HG02840 (cell line): ENCODE results near the gene SLC44A2.

Experiments used
- ATAC-seq: cut with Tn5 transposase; IDR thresholded peaks from one replicate; pipeline ENCODE4 v1.9.1; 2021; ENCODE audit warnings: mild to moderate bottlenecking, moderate library complexity, moderate number of reproducible peaks; ENCODE audit not compliant: unreplicated experiment, low FRiP score

Gene SLC44A2

GRCh38 chr19:10625003-10625761, at the start of gene SLC44A2:
TSS of gene SLC44A2 (plus strand) at chr19:10625553. CDS start at chr19:10625634, 81 bp downstream.
- no peak for ATAC-seq

- no peak for ATAC-seq
Observed at GRCh38 chr19:10577951-10578350, 47.4 kb upstream of the SLC44A2 start.

- no peak for ATAC-seq
Observed at GRCh38 chr19:10580979-10581631, 44.2 kb upstream of the SLC44A2 start.

- ATAC-seq, result no peak
Observed at GRCh38 chr19:10582091-10582490, 43.3 kb upstream of the SLC44A2 start.

GRCh38 chr19:10583036-10583776, 42.1 kb upstream of the SLC44A2 start:
- ATAC-seq, result no peak

- ATAC-seq, result no peak
Observed at GRCh38 chr19:10586396-10586795, 39.0 kb upstream of the SLC44A2 start.

- no peak for ATAC-seq
Observed at GRCh38 chr19:10587022-10587838, 38.1 kb upstream of the SLC44A2 start, which contains the start of gene AP1M2. TSS of gene AP1M2 (minus strand) at chr19:10587312. CDS start at chr19:10587231, 81 bp downstream.

GRCh38 chr19:10587839-10588150, 37.6 kb upstream of the SLC44A2 start:
- ATAC-seq, result no peak

- no peak for ATAC-seq
Observed at GRCh38 chr19:10593148-10593547, 32.2 kb upstream of the SLC44A2 start.

- ATAC-seq, result no peak
Observed at GRCh38 chr19:10593820-10594637, 31.3 kb upstream of the SLC44A2 start.

- ATAC-seq, result no peak
Observed at GRCh38 chr19:10600149-10600548, 25.2 kb upstream of the SLC44A2 start.

- ATAC-seq, result no peak
Observed at GRCh38 chr19:10601999-10602329, 23.4 kb upstream of the SLC44A2 start.

GRCh38 chr19:10602330-10603083, 22.8 kb upstream of the SLC44A2 start:
- ATAC-seq, result peak; percentile 48

- peak; percentile 48 for ATAC-seq
Observed at GRCh38 chr19:10603084-10603872, 22.1 kb upstream of the SLC44A2 start.

GRCh38 chr19:10603873-10604459, 21.4 kb upstream of the SLC44A2 start:
- ATAC-seq, result peak; percentile 14

- ATAC-seq, result no peak
Observed at GRCh38 chr19:10604460-10604980, 20.8 kb upstream of the SLC44A2 start.

GRCh38 chr19:10611907-10612306, 13.4 kb upstream of the SLC44A2 start:
- no peak for ATAC-seq
